Activated CD4-positive, alpha-beta T cell treated with anti-CD3 and anti-CD28 coated beads, Interleukin-2, amount 50 U/mL, for 16 hours (primary cell): ENCODE measurements around the gene ERC2.

ENCODE experiments used
- DNase-seq: peaks from one replicate; pipeline ENCODE4 v3.0.0-alpha.2; 2020

The ERC2 gene

GRCh38 chr3:56424336-56424735 is 43.9 kb downstream of the ERC2 start:
- no peak for DNase-seq

GRCh38 chr3:56423661-56424099 is 44.6 kb downstream of the ERC2 start:
- DNase-seq = no peak

DNA sequence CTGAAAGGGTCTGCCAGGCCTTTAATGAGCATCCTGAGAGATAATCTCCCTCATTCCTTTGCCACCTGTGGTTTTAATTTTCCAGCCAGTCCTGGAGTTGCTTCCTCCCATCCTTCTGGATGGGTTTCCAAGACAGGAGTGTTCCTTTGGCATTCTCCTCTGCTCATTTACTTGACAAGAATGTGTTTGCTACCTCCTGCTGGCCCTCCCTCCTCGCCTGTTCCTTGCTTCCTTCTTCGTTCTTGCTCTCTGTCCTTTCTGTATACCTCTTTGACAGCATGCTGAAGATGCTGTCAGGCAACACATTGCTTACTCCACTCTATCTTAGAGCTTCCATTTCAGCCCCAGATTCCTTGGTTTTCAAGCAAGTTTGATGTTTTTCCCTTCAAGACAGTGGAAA is 46.0 kb downstream of the ERC2 start:
- DNase-seq = no peak

DNA sequence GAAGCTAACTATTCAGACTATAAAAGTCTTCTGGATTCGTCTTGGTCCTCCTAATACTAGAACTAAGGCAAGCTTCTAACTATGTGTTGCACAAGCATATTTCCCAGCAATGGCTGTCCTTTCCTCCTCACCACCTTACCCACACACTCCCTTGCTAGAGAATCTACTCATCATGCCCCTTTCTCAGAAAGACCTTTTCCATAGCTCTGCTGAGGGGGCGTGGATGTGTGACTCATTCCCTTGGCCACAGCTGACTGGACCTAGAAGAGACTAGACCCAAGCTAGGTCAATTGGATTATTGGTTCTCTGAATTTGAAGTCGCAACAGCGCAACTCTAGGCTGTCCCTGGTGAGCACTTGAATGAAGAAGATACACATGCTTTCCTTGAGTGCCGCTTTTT is 47.1 kb downstream of the ERC2 start:
- no peak for DNase-seq

DNA sequence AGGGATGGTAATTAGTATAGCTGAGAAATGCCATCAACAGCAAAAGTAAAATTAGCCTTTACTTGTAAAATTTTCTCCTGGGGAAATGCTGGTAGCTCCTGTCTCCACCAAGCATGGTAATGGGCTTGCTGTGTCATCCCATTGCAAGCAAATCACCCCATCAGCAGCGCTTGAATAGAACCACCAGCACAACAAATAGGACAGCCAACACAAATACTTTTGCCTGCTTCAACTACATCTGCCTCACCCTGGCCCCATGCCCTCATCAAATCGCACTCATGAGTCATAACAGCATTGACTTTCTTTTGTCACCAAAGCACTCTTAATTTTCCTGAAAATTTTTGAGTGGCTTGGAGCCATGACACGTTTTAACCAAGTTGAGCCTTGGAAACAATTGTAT is 52.6 kb downstream of the ERC2 start:
- no peak for DNase-seq

- no peak for DNase-seq
Observed at GRCh38 chr3:56413911-56414310, 54.4 kb downstream of the ERC2 start.

GRCh38 chr3:56411166-56411565 is 57.1 kb downstream of the ERC2 start:
- no peak for DNase-seq

GRCh38 chr3:56410576-56410975 is 57.7 kb downstream of the ERC2 start:
- no peak for DNase-seq

GRCh38 chr3:56409790-56410189 is 58.5 kb downstream of the ERC2 start:
- DNase-seq = no peak

- DNase-seq = no peak
Observed at GRCh38 chr3:56408761-56409196, 59.5 kb downstream of the ERC2 start.

DNA sequence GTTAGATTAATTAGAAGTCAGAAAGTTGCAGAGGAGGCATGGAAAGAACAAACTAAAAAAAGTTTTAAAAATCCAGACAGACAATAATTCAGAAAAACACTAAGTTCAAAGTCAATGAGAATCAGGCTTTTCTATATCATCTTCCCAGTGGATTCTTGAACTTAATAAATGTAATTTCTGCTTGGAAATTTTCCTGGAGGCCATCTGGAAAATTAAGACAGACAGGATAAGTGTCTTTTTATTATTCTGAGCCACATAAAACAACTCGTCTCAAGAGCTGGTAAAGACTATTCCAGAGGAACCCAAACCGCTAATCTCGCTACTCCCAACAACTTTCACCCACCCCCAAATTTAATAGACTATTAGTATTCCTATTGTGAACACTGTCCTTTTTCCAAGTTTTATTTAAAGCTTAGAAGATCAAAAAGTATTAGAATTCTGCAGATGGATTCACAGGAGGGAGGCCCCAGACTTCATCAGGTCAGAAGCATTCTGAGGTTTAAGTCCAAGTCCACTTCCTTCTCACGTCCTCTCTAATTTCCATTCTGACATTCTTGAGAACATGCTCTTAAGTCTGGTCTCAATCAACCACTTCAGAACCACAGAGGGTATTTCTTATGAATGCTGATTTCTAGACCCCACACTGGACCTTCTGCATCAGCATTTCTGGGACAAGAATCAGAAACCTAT is 61.3 kb downstream of the ERC2 start:
- DNase-seq = no peak

- no peak for DNase-seq
Observed at GRCh38 chr3:56404884-56405283, 63.4 kb downstream of the ERC2 start.

DNA sequence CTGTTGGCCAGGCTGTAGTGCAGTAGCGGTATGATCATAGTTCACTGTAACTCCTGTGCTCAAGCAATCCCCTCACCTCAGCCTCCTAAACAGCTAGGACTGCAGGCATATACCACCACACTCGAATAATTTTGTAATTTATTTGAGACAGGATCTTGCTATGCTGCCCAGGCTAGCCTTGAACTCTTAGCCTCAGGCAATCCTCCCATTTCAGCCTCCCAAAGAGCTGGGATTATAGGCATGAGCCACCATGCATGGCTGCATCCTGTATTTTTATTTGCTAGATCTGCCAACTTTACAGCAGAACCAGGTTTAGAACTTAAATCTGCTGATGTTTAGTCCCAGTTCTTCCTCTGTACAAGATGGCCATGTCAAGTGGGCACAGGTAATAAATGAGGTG is 69.6 kb downstream of the ERC2 start:
- DNase-seq = no peak

DNA sequence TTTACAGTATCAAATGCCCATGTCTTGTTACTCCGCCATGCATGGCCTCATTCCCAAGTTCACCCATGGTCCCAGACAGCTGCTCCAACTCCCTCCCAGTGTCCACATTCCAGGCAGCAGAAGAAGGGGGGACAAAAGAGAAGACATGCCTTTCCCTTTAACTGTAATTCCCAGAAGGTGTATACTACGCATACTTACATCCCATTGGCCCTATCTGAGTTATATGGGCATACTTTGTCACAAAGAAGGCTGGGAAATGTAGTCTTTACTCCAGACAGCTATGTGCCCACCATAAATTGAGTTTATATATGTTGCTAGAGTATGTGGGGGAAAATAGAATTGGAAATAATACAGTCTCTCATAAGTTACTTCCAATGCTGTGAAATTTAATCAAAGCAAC is 70.5 kb downstream of the ERC2 start:
- no peak for DNase-seq

GRCh38 chr3:56389183-56389830 is 79.0 kb downstream of the ERC2 start:
- no peak for DNase-seq

GRCh38 chr3:56383092-56383491 is 85.2 kb downstream of the ERC2 start:
- no peak for DNase-seq

DNA sequence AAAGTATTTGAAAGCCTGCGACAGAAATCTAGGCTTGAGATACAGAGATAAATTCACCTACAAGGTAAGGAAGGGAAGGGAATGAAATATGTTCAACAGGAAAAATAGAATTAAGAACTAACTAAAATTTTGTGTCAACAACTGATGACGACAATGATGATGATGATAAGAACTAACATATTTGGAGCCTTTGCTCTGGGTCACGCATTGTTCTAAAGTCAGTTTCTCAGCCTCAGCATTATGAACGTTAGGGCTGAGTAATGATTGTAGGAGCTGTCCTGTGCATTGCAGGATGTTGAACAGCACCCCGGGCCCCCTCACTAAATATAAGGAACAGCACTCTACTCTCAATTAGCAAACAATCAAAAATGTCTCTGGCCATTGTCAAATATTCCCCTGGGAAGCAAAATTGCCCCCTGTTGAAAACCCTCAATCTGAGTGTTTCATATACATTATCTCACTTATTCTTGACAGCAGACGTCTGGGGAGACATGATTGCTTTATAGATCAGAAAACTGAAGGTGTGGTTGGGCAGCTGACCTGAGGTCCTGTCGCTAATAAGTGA is 88.5 kb downstream of the ERC2 start:
- no peak for DNase-seq

- no peak for DNase-seq
Observed at GRCh38 chr3:56375654-56376053, 92.6 kb downstream of the ERC2 start.

DNA sequence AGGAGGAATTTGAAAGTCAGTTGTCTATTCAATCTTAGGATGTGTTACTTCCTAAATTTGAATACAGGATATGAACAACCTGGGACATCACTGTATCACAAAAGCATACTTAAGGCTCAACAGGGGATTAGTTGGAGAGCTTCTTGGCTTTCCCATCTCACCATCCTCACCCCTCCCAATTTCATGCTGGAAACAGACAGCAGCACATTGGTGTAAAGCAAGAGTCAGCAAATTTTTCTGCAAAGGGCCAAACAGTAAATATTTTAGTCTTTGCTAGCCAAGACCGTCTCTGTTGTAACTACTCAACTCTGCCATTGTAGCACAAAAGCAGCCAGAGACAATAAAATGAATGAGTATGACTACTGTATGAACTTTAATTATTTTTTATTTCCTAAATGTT is 94.9 kb downstream of the ERC2 start:
- no peak for DNase-seq

DNA sequence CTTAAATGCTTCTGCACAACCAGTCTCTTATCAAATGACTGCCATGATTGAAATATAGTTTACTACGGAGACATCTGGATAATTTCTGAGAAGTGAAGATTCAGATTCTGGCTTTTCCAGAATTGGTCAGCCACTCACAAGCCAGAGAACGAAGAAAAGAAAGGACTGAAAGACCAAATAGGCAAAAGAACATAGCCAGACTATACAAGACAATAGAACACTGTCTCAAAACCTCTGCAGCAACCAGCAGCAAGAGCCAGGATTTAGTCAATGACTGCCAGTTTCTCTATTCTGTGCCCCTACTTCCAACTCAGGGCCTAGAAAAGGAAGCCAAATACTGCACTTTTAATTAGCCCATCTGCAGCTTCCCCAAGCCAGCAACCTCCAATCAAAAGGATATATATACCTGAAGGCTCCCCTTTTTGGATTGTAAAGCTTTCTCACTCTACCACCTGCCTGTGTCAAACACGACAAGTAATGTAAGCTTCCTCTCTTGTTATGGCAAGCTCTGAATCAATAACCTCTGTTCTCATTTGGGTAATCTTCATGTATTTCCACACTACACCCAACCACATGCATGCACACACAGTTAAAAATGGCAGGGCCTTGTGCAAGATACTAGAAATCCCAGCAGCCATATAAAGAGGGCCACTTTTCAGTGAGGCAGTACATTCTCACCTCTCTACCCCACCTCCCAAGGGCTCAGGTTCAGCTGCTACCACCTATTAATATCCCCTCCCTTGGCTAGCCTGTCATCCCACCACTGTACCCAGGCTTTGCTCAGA is 97.1 kb downstream of the ERC2 start:
- no peak for DNase-seq

GRCh38 chr3:56369914-56370313 is 98.4 kb downstream of the ERC2 start:
- DNase-seq = no peak

- DNase-seq = no peak
Observed at GRCh38 chr3:56368846-56369245, 99.4 kb downstream of the ERC2 start.

DNA sequence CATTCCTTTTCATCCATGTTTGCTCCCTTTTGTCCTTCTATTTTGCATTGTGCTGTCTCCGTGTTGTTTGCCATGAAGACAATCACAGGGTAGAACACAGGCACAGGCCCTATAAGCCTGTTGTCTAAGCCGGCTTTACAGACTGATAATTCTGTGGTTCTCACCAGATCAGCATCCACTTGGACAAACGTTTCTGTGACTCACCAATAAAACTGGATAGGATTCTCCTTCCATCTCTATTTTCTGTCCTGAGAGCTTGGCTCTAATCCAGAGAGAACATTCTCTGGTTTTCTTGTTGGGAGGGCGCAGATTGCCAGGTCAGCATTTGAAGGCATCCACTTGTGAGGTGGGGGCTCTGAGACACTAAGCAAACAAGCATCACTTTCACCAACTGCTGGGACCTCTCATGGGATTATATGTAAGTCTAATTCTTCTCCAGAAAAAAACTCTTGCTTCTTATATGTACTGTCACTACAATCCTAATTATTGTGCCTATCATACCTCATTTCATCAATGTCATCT is 101.6 kb downstream of the ERC2 start:
- no peak for DNase-seq
